Karpas-422 (cell line): ENCODE results near the gene PAPOLB. TPM values are rescaled to one million over a fixed set of nuclear protein-coding genes. Genes with fewer than 3 reads are reported as not detected.

ENCODE experiments used
- DNase-seq: peaks from one replicate; pipeline ENCODE4 v3.0.0-alpha.2; 2015
- H2AFZ ChIP-seq: fragments of 200-600 bp; sonication (generic); 2 replicates; pipeline ENCODE4 v1.6.1; 2014; ENCODE audit warnings: antibody characterized with exemption, low read length, mixed read lengths
- H3K27ac ChIP-seq: fragments of 200-600 bp; sonication (generic); 2 replicates; pipeline ENCODE4 v1.5.1; 2014; ENCODE audit warnings: mild to moderate bottlenecking, low read length, moderate library complexity
- H3K27me3 ChIP-seq: fragments of 200-600 bp; sonication (generic); 2 replicates; pipeline ENCODE4 v1.6.1; 2014; ENCODE audit warnings: low read length, mixed read lengths
- H3K36me3 ChIP-seq: fragments of 200-600 bp; sonication (generic); 2 replicates; pipeline ENCODE4 v1.6.1; 2014; ENCODE audit warnings: low read length, mixed read lengths; ENCODE audit not compliant: insufficient read depth
- H3K4me1 ChIP-seq: fragments of 200-600 bp; sonication (generic); 2 replicates; pipeline ENCODE4 v1.6.1; 2014; ENCODE audit warnings: mild to moderate bottlenecking, low read length, mixed read lengths
- H3K4me2 ChIP-seq: fragments of 200-600 bp; sonication (generic); 2 replicates; pipeline ENCODE4 v1.6.1; 2014; ENCODE audit warnings: low read length, low read depth, mild to moderate bottlenecking; ENCODE audit not compliant: poor library complexity, severe bottlenecking
- H3K4me3 ChIP-seq: fragments of 200-600 bp; sonication (generic); 2 replicates; pipeline ENCODE4 v1.5.1; 2014; ENCODE audit warnings: mild to moderate bottlenecking, antibody characterized with exemption, low read length, mixed read lengths
- H3K79me2 ChIP-seq: fragments of 200-600 bp; sonication (generic); 2 replicates; pipeline ENCODE4 v1.6.1; 2014; ENCODE audit warnings: mild to moderate bottlenecking, low read length, mixed read lengths
- H3K9ac ChIP-seq: fragments of 200-600 bp; sonication (generic); 2 replicates; pipeline ENCODE4 v1.6.0; 2014; ENCODE audit warnings: low read length
- H3K9me2 ChIP-seq: fragments of 200-600 bp; sonication (generic), shearing (Covaris generic); replicated peaks from 2 replicates; pipeline ENCODE4 v1.6.0; 2014; ENCODE audit warnings: mild to moderate bottlenecking, low read length, moderate library complexity; ENCODE audit not compliant: insufficient read depth
- H3K9me3 ChIP-seq: fragments of 300-700, 200-600 bp; sonication (generic); 2 replicates; pipeline ENCODE4 v1.6.1; 2014; ENCODE audit warnings: low read length, mixed read lengths
- H4K20me1 ChIP-seq: fragments of 200-600 bp; sonication (generic); 2 replicates; pipeline ENCODE4 v1.6.1; 2014; ENCODE audit warnings: mild to moderate bottlenecking, antibody characterized with exemption, low read length, low read depth; ENCODE audit not compliant: insufficient read depth
- small RNA-seq: library from RNA; depleted of rRNA; stranded (forward); fragments of <200 nt; gene quantifications from one replicate; pipeline ENCODE3, GENCODE V24; 2014
- total RNA-seq: library from RNA; depleted of rRNA; stranded (reverse); fragments of >200 nt; shearing (Covaris generic); gene quantifications from 2 replicates; pipeline ENCODE4 v1.2.3, GENCODE V29; 2014; ENCODE audit warnings: low replicate concordance; rRNA removed

Gene PAPOLB
- total RNA-seq, 1 experiment from 2014 or later = not detected

DNA sequence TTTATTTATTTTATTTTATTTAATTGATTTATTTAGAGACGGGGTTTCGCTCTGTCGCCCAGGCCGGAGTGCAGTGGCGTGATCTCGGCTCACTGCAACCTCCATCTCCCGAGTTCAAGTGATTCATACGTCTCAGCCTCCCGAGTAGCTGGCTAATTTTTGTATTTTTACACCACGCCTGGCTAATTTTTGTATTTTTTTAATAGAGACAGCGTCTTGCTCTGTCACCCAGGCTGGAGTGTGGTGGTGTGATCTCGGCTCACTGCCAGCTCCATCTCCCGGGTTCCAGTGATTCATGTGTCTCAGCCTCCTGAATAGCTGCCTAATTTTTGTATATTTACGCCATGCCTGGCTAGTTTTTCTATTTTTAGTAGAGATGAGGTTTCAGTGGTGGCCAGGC, 52.2 kb downstream of the PAPOLB start:
- Histone ChIP-seq H3K4me3 (no peak overlapping the region), H3K4me2 (no peak overlapping the region), H3K79me2 (no peaks in the 10 kb centered on the region), H3K36me3 (no peaks in the 10 kb centered on the region), H3K27me3 (no peaks in the 10 kb centered on the region), H4K20me1 (no peaks in the 10 kb centered on the region), H3K9me3 (no peaks in the 10 kb centered on the region), H3K9ac (no peak overlapping the region), H3K27ac (no peak overlapping the region), H3K4me1 (no peaks in the 10 kb centered on the region), H3K9me2 (no peaks in the 10 kb centered on the region), H2AFZ (no peak overlapping the region)
- no peak for DNase-seq

GRCh38 chr7:4809091-4809591, 52.7 kb downstream of the PAPOLB start:
- DNase-seq = no peak
- no peaks in the 10 kb centered on the region for H3K27me3 ChIP-seq
- no peak overlapping the region for H2AFZ ChIP-seq
- no peak overlapping the region for H3K27ac ChIP-seq
- H3K9me3 ChIP-seq = no peaks in the 10 kb centered on the region
- H3K4me2 ChIP-seq = no peak overlapping the region
- no peak overlapping the region for H3K9ac ChIP-seq
- no peaks in the 10 kb centered on the region for H3K36me3 ChIP-seq
- H3K4me1 ChIP-seq = no peaks in the 10 kb centered on the region
- no peaks in the 10 kb centered on the region for H3K79me2 ChIP-seq
- no peak overlapping the region for H3K4me3 ChIP-seq
- H4K20me1 ChIP-seq = no peaks in the 10 kb centered on the region
- H3K9me2 ChIP-seq = no peaks in the 10 kb centered on the region

DNA sequence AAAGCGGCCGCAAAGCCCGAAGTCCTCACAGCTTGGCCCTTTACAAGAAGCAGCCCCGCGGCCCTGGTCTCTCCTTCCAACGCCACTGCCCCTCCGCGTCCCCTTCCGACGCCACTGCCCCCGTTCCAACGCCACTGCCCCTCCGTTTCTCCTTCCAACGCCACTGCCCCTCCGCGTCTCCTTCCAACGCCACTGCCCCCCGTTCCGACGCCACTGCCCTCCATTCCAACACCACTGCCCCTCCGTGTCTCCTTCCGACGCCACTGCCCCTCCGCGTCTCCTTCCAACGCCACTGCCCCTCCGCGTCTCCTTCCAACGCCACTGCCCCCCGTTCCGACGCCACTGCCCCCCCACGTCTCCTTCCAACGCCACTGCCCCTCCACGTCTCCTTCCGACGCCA, 53.3 kb downstream of the PAPOLB start:
- no peak overlapping the region for H3K4me2 ChIP-seq

DNA sequence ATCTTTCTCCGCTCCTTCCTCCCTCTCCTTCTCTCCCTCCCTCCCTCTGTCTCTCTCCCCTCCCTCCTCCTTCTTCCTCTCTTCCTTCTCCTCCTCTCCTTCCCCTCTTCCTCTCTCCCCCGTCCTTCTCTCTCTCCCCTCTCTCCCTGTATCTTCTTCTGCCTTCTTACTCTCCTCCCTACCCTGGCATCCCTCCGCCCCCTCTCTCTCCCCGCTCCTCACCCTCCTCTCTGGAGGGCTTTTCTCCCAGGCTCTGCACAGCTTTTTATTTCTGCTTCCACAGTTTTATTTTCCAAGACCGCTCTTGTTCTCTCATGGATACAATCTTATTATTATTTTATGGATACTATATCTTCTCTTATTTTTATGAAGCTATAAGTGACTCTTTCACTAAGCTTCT, 53.8 kb downstream of the PAPOLB start:
- no peaks in the 10 kb centered on the region for H3K27me3 ChIP-seq
- no peaks in the 10 kb centered on the region for H3K79me2 ChIP-seq
- no peak overlapping the region for H3K4me3 ChIP-seq
- no peaks in the 10 kb centered on the region for H3K4me1 ChIP-seq
- no peak overlapping the region for H3K9ac ChIP-seq
- H3K9me2 ChIP-seq = no peaks in the 10 kb centered on the region
- no peak overlapping the region for H3K4me2 ChIP-seq
- H2AFZ ChIP-seq = no peak overlapping the region
- H4K20me1 ChIP-seq = no peaks in the 10 kb centered on the region
- H3K27ac ChIP-seq = no peak overlapping the region
- DNase-seq = no peak
- H3K9me3 ChIP-seq = no peaks in the 10 kb centered on the region
- no peaks in the 10 kb centered on the region for H3K36me3 ChIP-seq

More for the DNA sequence above, 53.3 kb downstream of the PAPOLB start:
- H4K20me1 ChIP-seq = no peaks in the 10 kb centered on the region
- H3K4me3 ChIP-seq = no peak overlapping the region
- no peaks in the 10 kb centered on the region for H3K36me3 ChIP-seq
- no peak overlapping the region for H3K27ac ChIP-seq
- no peaks in the 10 kb centered on the region for H3K9me3 ChIP-seq
- no peaks in the 10 kb centered on the region for H3K27me3 ChIP-seq
- H3K9me2 ChIP-seq = no peaks in the 10 kb centered on the region
- no peak for DNase-seq
- no peak overlapping the region for H2AFZ ChIP-seq
- no peaks in the 10 kb centered on the region for H3K79me2 ChIP-seq
- H3K9ac ChIP-seq = no peak overlapping the region
- H3K4me1 ChIP-seq = no peaks in the 10 kb centered on the region

Small RNA genes within 50 kb of the gene (small RNA-seq; reads per million reads assigned to genes)
- gene RF00019 = not detected

Other genes starting within 250 kb of the PAPOLB start
- gene FOXK1, start 179.7 kb downstream of the PAPOLB start, total RNA-seq = 20.3 and 23.8 TPM in 2 replicates
- gene AP5Z1, start 86.4 kb downstream of the PAPOLB start, total RNA-seq = 14.5 and 41.1 TPM in 2 replicates
- gene RADIL, start 21.7 kb upstream of the PAPOLB start, total RNA-seq = not detected in 2 replicates
- gene MMD2, start 97.2 kb upstream of the PAPOLB start, total RNA-seq = not detected in 2 replicates
- gene RBAK, start 183.8 kb upstream of the PAPOLB start, total RNA-seq = 12.3 and 24.5 TPM in 2 replicates